ENCODE measurements around the gene TLR3.

Gene TLR3

DNA sequence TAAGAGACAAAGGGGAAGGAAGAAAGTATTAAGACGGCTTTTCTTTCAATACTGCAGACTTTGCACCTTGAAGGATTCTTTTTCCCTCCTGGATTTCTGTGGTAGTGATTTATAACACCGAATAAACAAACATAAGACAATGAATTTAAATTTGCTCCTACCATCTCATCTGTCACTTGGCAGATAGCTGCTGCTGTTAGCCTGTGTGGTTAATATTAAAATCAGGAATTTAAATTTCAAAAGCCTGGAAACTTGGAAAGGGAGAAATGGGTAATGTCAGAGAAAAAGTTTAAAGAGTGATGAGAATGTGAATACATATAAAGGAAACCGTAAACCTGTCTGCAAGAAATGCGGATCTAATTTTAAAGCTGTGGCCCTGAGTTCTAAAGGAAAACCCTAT lies 39.0 kb downstream of the TLR3 start:
- peaks cover 44% of the 10 kb centered on the region for H3K27me3 Mint-ChIP-seq
- H3K4me3 Mint-ChIP-seq: no peak overlapping the region
- H3K36me3 Mint-ChIP-seq (ENCODE audit: low read depth): no peaks in the 10 kb centered on the region
- H3K9me3 Mint-ChIP-seq: no peaks in the 10 kb centered on the region
- ATAC-seq (no peak), DNase-seq (no peak)
- H3K4me1 Mint-ChIP-seq: peaks cover 7% of the 10 kb centered on the region
- no peak overlapping the region for H3K27ac Mint-ChIP-seq

DNA sequence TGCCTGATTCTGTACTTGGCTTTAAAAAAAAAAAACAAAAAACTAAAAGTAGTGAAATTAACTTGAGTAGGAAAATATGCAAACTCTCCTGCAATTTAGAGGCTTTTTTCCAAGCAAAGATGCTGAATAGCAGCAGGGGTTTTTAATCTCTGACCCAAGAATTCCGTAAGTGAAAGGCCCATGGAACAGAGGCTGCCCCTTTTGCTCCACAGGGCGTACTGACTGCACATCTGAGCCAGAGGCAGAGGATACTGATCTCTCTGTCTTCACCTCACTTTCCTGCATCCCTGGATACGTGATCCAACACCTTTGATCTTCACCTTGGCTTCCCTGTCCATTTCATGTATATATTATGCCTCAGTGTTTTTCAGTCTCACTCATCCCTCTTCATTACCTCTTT lies 39.4 kb downstream of the TLR3 start:
- Mint-ChIP-seq H3K4me3 (no peak overlapping the region), H3K4me1 (peaks cover 7% of the 10 kb centered on the region), H3K27me3 (peaks cover 40% of the 10 kb centered on the region), H3K9me3 (no peaks in the 10 kb centered on the region), H3K27ac (no peak overlapping the region), H3K36me3 (ENCODE audit: low read depth) (no peaks in the 10 kb centered on the region)
- ATAC-seq (no peak), DNase-seq (no peak)

DNA sequence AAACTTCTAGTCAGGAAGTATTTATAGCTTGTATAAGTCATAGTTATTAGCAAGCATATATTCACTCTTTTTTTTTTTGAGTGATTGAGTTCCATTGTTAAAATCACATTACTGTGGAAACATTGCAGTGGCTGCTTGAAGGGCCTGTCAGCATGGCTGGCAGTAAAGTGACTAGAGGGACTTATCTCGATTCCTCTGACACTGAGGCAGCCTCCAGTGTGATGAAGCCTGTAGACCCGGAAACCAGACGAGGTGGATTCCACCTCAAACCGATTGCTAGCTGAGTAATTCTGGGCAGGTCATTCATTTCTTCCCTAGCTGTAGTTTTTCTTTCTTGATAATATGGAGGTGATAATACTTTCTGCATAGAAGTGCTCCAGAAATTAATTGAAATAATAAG lies 40.3 kb downstream of the TLR3 start:
- H3K4me1 Mint-ChIP-seq: peaks cover 7% of the 10 kb centered on the region
- H3K27ac Mint-ChIP-seq: no peak overlapping the region
- DNase-seq (no peak), ATAC-seq (no peak)
- H3K36me3 Mint-ChIP-seq (ENCODE audit: low read depth): no peaks in the 10 kb centered on the region
- no peaks in the 10 kb centered on the region for H3K9me3 Mint-ChIP-seq
- peaks cover 31% of the 10 kb centered on the region for H3K27me3 Mint-ChIP-seq
- no peak overlapping the region for H3K4me3 Mint-ChIP-seq

DNA sequence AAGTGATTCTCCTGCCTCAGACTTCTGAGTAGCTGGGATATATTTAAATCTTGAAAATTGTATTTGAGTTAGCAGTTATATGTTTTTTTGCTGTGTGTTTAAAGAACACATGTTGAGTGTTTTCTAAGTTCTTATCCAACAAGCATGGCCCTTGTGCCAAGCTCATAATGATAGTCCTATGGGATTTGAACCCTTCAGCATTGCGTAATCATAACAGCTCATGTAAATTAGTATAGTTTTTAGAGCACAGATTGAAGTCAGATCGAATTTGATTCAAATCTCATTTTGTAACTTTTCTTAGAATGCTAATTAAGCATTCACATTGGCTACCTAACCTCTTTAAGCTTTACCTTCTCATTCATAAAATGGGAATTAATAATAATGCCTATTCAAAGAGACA lies 47.7 kb downstream of the TLR3 start:
- Mint-ChIP-seq H3K4me1 (no peaks in the 10 kb centered on the region), H3K27me3 (peaks cover 18% of the 10 kb centered on the region), H3K36me3 (ENCODE audit: low read depth) (no peaks in the 10 kb centered on the region), H3K4me3 (no peak overlapping the region), H3K9me3 (no peaks in the 10 kb centered on the region), H3K27ac (no peak overlapping the region)
- ATAC-seq (no peak), DNase-seq (no peak)

DNA sequence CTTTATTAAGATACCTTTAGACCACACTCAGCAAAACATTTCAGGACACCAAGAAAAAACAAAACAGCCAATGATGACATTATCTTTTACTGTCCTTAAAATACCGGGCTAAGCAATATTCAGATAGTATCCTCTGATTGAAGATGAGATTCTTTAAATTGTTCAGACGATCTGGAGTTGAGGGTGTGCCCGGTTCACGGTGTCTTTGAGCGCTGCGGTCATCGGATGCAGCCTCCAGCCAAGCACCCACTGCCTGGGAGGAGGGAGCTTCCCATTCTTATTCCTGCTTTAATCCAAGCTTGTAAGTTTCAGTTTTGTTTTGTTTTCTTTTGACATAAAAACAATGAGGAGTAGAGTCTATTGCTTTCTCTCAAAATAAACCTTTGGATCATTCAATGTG lies 49.6 kb downstream of the TLR3 start:
- H3K4me3 Mint-ChIP-seq: no peak overlapping the region
- H3K9me3 Mint-ChIP-seq: no peaks in the 10 kb centered on the region

DNA sequence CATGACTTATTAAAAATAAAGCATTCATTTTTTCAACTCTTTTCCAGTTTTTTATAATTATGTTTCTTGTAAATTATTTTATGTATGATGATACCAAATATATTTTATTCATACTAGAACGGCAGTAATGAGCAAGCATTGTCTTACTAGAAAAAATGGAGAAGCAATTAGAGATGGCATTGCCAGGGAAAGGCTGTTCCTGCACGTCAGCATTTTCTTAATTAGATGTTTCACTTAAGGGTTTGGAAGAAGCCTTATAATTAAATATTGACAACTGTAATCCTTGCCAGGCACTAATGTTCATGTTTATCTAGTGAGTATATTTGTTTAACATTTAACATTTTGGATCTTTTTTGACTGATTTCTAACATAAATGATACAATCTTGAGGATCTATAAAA lies 52.1 kb downstream of the TLR3 start:
- Mint-ChIP-seq H3K9me3 (no peaks in the 10 kb centered on the region), H3K4me1 (no peaks in the 10 kb centered on the region)
- ATAC-seq: no peak

More for the DNA sequence above, 49.6 kb downstream of the TLR3 start:
- Mint-ChIP-seq H3K27me3 (peaks cover 18% of the 10 kb centered on the region), H3K4me1 (no peaks in the 10 kb centered on the region), H3K27ac (no peak overlapping the region), H3K36me3 (ENCODE audit: low read depth) (no peaks in the 10 kb centered on the region)
- ATAC-seq (no peak), DNase-seq (no peak)

DNA sequence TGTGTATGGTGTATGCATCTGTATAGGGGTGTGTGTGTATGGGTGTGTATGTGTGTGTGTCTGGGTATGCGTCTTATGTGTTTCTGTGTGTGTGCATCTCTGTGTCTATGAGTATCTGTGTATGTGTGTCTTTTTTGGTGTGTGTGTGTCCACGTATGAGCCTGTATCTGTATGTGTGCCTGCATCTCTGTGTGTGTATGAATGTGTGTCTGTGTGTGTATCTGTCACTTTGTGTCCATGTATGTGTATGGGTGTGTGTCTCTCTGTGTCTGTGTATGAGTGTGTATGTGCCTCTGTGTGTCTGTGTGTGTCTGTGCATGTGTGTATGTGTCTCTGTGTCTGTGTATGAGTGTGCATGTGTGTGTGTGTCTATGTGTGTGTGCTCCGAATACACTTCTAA lies 59.9 kb downstream of the TLR3 start:
- Mint-ChIP-seq H3K9me3 (no peaks in the 10 kb centered on the region), H3K4me3 (no peak overlapping the region), H3K36me3 (ENCODE audit: low read depth) (no peaks in the 10 kb centered on the region), H3K27ac (no peak overlapping the region), H3K4me1 (no peaks in the 10 kb centered on the region), H3K27me3 (peaks cover 2% of the 10 kb centered on the region)
- DNase-seq (no peak), ATAC-seq (no peak)

More for the DNA sequence above, 52.1 kb downstream of the TLR3 start:
- DNase-seq: no peak
- Mint-ChIP-seq H3K27ac (no peak overlapping the region), H3K36me3 (ENCODE audit: low read depth) (no peaks in the 10 kb centered on the region), H3K4me3 (no peak overlapping the region), H3K27me3 (peaks cover 18% of the 10 kb centered on the region)

DNA sequence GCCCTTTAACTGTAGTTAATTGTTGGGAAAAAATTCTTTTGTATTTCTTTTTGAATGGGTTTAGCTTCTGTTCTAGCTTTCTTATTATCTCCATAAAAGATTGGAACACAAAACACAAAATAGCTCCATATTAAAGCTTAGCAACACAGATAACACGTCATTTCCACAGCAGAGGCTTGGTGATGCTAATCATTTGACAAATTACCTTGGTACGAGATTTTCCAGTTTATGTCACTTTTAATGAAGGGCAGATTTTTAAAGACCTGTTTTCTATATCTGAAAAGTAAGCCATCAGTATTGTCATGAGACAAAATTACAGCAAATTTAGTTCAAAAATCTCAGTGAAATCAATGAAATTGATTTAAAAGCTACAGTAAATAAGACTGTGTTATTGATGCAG lies 63.0 kb downstream of the TLR3 start:
- DNase-seq (no peak), ATAC-seq (no peak)
- Mint-ChIP-seq H3K27ac (no peak overlapping the region), H3K27me3 (peaks cover 2% of the 10 kb centered on the region), H3K4me1 (no peaks in the 10 kb centered on the region), H3K36me3 (ENCODE audit: low read depth) (no peaks in the 10 kb centered on the region), H3K4me3 (no peak overlapping the region), H3K9me3 (no peaks in the 10 kb centered on the region)

DNA sequence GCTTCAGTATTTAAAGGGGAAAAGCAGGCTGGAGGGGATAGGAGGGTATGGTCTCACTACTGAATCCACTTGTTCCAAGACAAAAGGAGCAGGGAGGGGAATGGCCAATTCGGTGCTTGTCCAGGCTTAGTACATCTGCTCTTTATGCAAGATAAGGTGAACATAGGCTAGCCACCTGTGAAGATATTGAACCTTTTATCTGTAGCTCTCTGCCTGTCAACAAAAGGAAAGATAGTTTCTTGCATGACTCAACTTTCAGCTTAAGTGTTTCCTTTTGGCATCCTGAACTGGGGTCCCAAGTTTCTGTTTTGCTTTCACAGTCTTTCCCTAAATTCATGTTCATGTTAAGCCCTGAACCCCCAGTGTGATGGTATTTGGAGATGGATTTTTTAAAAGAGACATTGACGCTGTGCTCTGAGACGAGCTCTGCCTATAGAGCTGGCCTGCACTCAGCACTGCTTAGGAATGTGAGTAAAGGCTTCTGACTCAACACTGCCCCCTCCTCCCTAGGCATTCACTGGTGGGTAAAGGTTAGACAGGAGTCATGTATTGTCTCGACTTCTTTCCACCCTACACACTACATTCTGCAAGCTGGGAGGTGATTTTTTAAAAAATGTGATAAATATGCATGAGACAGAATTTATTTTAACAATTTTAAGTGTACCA lies 63.8 kb downstream of the TLR3 start:
- no peak for DNase-seq

DNA sequence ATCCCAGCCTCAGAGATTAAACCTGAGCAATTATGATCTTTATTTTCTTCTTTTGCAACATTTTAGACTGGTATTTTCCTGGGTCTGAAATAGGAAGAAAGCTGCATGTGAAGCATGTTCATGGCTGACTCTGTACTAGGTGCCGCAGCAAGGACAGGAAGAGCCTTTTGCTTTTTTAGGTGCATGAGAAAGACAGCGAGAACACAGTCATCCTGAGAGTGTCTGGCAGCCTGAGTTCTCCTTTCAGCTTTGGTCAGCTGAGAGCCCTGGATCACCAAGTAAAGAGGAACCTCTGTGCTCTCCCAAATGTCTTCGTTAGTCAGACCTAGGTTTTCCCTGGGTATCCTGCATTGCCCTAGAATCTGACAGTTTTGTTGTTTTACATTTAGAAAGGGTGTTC lies 65.3 kb downstream of the TLR3 start:
- no peaks in the 10 kb centered on the region for H3K36me3 Mint-ChIP-seq (ENCODE audit: low read depth)
- no peaks in the 10 kb centered on the region for H3K27me3 Mint-ChIP-seq
- no peaks in the 10 kb centered on the region for H3K4me1 Mint-ChIP-seq
- no peak overlapping the region for H3K27ac Mint-ChIP-seq
- ATAC-seq: no peak
- H3K9me3 Mint-ChIP-seq: no peaks in the 10 kb centered on the region
- H3K4me3 Mint-ChIP-seq: no peak overlapping the region
- DNase-seq: no peak

More for the DNA sequence above, 63.8 kb downstream of the TLR3 start:
- ATAC-seq: peak; percentile 86
- Mint-ChIP-seq H3K4me1 (no peaks in the 10 kb centered on the region), H3K4me3 (no peak overlapping the region), H3K36me3 (ENCODE audit: low read depth) (no peaks in the 10 kb centered on the region), H3K9me3 (no peaks in the 10 kb centered on the region), H3K27ac (no peak overlapping the region), H3K27me3 (peaks cover 2% of the 10 kb centered on the region)

DNA sequence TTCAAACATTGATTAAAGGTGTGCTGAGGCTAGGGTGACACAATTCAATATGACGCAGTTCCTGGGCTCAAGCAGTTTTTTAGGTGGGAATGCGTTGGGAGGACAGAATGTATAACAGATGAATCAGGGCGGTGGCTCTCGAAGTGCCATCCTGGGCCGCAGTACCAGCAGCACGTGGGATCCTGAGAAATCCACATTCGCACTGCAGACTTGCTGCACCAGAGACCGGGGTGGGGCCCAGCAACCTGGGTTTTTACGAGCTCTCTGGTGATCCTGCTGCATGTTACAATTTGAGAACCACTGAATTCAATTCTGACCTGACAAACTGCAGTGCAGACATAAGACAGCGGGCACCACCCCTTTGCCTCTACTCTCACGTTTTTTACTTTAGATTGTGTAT lies 65.9 kb downstream of the TLR3 start:
- H3K9me3 Mint-ChIP-seq: no peaks in the 10 kb centered on the region
- H3K4me3 Mint-ChIP-seq: no peak overlapping the region
- no peaks in the 10 kb centered on the region for H3K4me1 Mint-ChIP-seq
- no peak overlapping the region for H3K27ac Mint-ChIP-seq
- DNase-seq (no peak), ATAC-seq (no peak)
- no peaks in the 10 kb centered on the region for H3K27me3 Mint-ChIP-seq
- H3K36me3 Mint-ChIP-seq (ENCODE audit: low read depth): no peaks in the 10 kb centered on the region

DNA sequence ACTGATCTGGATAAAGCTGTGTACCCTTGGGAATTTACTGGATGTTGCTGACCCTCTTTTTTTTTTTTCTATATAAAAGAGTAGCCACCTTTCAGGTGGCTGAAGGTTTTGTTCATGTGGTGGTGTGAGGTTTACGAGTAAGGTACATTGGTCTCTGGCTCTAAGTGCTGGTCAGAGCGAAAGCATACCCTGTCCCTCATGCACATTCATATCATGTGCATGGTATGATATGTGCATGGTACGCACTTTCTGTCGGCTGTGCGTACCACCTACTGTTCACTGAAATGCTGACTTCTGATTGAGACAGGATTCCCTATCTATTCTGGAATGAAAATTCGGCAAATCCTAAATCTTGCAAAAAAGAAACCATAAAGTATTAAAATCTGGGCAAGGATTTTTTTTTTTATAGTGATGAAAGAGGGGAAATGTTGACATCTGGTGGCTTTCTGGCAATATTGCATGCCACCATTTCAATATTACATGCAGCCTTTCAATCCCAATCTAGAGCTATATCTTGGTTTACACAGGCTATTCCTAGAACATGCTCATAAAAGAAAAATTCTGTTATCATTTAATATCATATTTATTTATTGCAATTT lies 68.3 kb downstream of the TLR3 start:
- DNase-seq: no peak

More for the DNA sequence above, 68.3 kb downstream of the TLR3 start:
- ATAC-seq: no peak
- no peaks in the 10 kb centered on the region for H3K9me3 Mint-ChIP-seq
- peaks cover 1% of the 10 kb centered on the region for H3K27me3 Mint-ChIP-seq
- no peaks in the 10 kb centered on the region for H3K4me1 Mint-ChIP-seq
- H3K36me3 Mint-ChIP-seq (ENCODE audit: low read depth): no peaks in the 10 kb centered on the region
- no peak overlapping the region for H3K27ac Mint-ChIP-seq
- no peak overlapping the region for H3K4me3 Mint-ChIP-seq

Measured in activated naive CD8-positive, alpha-beta T cell treated with anti-CD3 and anti-CD28 coated beads, Interleukin-2, amount 50 U/mL, for 24 hours (primary cell).